GM19463 (cell line): Measurements from ENCODE around the gene HSPB7.
"Not testable (repeated sequence)": the region's sequence is repeated elsewhere in the genome, so short reads cannot be mapped to it uniquely, and the experiment has no call there.

ENCODE experiments used
- ATAC-seq: cut with Tn5 transposase; IDR thresholded peaks from one replicate; pipeline ENCODE4 v1.9.1; 2021; ENCODE audit warnings: mild to moderate bottlenecking, moderate library complexity; ENCODE audit not compliant: unreplicated experiment

The HSPB7 gene

DNA sequence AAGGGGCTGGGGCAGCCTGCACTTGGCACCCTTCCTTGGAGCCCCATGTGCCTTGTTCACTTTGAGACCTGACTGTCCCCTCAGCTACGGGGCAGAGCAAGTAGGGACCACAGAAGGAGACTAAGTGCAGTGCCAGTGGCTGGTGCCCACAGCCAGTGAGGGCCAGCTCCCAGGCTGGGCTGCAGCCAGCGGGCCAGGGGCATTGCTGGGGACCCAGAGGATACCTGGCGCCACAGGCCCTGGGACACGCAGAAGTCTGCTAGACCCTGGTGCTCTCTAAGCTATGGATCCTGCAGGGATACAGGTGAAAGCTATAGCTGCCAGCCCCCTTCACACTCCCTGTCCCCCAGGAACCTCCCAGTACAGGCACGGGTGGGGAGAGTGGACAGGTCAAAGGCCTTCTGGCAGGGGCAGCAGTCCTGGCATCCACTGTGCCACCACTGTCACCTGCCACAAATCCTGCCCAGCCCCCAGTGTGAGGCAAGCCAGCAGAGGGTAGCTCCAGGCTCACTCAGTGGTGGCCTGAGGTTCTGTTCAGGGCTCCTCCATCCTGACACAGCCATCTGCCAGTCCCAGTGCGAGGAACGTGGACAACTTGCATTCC lies 5.3 kb upstream of the HSPB7 start:
- ATAC-seq, result no peak

DNA sequence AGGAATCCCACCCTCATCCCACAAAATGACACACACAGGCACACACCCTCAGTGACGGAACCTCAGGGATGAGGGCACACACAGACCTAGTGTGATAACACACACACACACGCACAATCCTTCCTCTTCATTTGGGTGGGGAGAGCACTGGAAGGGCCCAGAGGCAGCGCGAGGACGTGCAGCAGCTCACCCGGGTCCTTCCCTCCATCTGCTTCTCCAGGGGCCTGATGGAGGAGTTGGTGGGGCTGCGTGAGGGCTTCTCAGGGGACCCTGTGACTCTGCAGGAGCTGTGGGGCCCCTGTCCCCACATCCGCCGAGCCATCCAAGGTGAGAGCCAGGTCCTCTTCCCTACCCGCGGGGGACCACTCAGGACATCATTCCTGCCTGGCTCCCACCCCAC lies 4.5 kb upstream of the HSPB7 start:
- no peak for ATAC-seq

DNA sequence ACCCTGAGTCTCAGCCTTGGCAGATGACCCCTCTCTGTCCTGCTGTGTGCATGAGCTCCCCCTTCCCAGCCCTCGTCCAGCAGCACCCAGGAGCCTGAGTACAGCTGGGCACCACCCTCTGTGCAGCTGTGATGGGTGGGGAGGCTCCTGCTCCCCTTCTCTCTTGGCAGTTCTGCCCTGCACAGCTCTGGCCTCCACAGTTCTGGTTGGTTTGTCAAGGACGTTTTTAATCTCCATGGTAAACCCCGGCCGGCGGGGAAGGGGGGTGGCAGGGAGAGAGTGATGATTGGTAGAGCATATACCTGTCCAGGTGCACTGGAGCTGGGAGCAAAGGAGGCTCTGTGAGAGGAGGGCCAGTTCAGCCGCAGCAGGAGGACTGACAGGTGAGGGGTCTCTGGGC lies 3.8 kb upstream of the HSPB7 start, which contains the start of gene CLCNKA:
TSS of gene CLCNKA (plus strand) at position 356 of the 400 bp plus-strand sequence. CDS start 584 bp downstream, outside the sequence.
- ATAC-seq, result no peak

DNA sequence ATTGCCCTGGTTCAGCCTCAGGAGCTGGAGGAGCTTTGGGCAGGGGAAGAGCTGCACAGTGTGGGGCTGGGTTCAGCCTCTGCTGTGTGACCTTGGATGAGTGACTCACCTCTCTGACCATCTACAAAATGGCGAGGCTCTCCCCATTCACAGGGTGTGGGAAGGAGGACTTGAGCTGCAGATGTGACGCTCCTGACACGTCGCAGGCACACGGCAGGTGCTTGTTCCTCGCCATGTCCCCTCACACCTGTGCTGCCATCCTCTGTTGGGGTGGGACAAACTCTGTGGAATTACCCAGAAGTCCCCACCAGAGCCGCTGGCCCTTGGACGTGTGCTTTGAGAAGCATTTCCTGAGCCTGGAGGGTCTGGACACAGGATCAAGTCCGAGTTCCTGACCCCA lies 3.0 kb upstream of the HSPB7 start:
- ATAC-seq, result not testable (repeated sequence)

DNA sequence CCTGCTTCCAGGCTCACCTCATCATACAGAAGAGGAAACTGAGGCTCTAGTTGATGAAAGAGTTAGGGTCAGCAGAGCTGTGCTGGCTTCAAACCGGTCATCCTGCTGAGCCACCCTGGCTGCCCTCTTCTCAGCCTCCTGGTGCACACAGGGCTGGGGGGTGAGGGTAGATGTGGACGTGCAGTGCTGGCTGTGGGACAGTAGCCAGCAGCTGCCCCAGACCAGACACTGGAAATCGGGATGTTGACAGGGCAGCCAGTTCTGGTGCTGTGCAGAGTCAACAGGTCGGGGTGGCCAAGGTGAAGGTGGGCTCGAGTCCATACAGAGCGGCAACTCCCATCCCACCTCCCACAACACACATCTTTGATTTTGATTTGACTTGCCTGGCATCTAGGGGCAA lies 2.5 kb upstream of the HSPB7 start:
- ATAC-seq, result no peak

DNA sequence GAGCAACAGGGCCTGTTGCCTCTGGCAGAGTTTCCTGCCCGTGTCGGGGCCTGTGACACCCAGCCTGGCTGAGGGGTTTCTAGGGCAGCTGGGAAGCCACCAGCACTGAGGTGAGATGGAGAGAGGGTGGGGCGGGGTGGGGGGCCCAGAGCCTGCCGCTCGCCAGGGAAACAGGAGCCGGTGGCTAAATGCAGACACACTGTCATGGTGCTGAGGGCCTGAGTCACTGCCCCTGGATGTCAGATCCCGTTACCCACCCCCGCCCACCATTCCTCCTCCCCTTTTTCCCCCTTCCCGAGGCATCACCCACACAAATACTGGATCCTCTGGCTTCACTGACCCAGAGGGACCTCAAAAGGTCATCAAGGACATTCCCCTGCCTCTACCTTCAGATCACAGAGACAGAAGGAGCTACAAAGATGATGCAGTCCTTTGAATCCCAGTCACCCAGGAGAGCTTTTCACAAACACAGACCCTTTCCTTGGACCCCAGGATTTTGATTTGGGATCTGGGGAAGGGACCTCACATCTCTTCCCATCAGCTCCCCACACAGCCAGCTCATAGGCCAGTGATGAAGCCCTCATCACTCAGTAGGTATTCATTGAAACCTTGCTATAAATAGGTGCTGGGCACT lies 1.9 kb upstream of the HSPB7 start:
- no peak for ATAC-seq

DNA sequence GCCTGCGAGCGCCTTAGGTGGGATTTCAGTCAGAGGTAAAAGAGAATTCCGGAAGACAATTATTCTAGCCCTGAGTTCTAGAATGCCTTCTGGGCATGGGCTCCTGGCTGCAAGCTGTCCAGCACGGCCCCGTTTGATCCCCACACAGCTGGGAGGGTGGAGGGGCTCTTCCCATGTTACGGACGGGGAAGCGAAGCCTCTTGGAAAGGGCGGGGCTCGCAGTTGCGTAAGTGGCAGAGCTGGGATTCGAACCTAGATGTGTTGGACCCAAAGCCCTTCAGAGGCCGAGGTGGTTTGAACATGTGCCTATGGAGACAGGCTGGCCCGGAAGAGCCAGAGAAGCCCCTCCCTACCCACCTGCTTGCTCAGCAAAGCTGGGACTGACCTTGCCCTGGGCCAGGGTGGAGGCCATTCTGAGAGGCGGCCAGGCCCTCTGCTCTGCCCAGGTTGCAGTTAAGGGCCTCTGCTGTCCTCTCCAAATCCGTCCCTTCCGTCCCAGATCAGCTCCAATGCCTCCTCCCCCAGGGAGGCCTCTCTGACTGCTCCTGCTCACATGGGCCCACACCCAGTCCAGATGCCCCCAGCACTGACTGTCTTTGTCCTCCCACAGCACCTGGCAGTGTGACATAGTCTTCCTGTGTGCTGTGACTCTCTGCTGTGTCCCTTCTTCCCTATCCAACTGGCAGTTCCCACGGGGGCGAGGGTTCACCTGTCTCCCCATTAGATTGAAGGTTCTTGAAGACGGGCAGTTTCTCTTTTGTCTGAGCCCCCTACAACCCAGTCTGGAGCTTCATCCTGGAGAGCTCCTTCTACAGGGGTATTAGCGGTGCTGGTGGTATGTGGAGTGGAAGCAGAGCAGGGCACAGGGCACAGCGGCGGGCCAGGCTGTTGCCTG lies 1.2 kb upstream of the HSPB7 start:
- no peak for ATAC-seq

DNA sequence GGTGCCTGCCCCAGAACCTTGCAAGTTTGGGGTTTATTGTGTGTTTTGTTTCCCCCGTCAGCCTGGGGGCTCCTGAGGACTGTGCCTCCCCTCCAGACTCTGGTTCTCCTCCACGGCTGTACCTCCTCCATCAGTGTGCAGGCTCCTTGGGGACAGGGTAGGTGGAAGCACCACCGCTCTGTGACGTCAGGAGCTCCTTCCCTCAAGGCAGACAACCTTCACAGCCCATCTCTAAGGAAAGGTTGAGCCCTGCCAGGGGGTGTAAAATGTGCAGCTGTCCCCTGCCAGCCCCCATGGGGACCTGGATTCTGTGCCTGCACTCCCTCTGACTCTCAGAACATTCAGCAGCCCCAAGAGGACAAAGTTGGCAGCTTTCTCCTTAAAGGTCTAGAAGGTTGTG lies 465 bp upstream of the HSPB7 start:
- ATAC-seq, result no peak

DNA sequence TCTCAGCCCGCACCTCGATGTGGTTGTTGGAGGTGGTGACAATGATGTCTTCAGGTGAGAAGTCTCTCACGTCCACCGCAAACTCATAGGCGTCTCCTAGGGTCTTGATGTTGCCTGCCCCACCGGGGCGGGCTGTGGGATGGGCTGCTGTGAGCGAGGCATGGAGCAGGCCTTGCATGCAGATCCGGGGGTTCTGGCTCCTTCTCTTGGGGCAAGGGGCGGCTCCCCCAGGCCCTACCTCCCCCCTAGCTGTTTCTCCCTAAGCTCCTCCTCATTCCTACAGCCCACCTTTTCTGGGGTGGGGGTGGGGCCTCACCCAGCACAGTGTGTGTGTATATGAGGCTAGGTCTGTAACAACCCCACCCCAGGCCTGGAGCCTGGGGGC lies 775 bp downstream of the HSPB7 start:
- ATAC-seq, result no peak

DNA sequence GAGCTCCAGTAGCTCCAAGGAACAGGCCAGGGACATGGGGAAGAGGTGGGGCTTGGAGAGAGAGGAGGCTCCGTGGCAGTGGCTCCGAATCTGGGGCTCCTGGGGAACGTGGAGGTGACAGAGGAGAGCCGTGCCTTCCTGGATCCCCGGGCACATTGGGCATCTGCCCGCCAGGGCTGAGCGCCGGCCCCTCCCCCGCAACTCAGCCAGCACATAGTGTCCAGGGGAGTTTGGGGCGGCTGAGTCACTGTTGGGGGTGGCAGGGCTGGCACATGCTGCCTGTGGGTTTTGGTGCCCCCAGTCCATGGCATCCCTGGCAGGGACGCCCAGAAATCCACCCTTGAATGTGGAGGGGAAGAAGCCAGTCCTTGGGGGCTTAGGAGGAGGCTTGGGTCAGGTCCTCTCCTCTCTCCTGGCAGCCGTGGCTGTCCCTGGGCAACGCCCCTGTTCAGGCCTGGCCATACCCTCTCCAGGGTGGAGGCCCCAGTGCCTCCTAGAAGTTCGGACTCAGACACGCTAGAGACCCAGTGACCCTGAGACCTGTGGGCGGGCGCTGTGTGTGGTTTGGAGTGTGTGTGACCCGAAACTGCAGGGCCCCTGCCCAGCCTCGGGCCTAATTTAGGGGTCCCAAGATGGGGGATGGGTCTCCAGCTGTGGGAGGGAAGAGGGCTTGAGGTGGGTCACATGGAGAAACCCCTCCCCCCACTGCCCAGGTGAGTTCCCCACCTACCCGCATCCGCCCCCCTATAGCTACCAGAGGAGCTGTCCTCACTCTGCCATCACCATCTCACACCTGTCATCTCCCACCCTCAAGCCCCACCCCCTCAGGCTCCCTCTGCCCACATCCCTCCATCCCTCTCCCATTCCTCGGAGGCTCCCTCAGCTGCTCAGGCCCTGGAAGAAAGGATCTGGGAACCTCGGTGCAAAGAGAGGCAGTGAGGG lies 1.6 kb downstream of the HSPB7 start:
- ATAC-seq, result no peak

DNA sequence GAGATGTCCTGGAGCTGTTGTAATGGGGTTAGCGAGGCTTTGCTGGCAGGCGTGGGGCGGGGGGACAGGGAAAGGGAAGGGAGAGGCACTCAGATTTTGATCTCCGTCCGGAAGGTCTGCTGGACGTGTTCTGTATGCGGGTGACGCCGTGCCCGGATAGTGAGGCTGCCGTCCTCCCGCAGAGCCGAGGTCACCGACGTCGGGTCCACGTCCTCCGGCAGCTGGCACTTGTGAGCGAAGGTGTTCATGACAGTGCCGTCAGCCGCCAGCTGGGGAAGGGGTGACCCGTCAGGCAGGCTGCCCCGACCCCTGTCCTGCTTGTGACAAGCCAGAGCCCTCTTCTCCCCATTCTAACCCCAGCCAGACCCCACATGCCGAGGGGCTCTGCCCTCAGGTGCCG lies 2.4 kb downstream of the HSPB7 start:
- no peak for ATAC-seq

DNA sequence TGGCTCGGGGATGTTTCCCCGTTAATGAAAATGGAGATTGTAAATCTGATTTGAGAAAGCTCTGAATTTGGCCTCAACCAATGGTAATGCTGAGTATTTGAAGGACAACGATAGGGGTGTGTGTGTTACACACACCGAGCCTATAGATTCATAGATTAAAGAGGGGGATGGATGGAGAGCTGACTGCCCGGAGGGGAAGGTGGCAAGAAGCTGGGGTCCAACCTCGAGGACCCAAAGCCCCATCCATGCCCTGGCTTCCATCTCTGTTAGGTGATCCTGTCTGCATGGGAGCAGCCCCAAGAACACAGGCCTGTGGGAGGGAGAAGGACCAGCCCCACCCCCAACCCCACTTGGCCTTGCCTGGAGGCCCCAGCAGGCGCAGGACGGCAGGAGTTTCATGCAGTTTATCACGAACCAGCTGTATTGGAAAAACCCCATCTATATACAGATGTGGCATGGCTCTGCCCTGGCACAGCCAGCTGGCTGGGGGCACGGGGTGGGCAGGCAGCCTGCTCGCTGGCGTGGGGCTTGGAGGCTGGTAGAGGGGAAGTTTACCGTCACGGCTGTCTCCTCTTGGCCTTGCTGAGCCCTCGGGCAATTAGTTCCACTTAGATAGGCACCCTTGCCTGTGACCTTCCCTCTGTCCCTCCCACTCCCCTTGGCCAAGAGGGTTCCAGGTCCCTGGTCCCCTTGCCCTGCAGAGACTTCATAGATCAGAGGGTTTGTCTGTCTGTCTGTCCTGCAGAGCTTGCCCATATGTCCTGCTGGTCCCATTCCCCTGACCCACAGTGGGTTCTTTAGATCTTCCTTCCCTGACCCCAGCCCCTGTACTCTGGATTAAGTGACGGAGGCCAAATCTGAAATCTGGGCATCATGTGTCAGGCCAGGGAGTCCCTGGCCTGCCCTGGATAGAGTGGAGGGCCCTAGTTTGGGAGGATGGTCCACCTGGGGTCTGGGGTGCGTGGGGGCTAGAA lies 3.0 kb downstream of the HSPB7 start:
- no peak for ATAC-seq

DNA sequence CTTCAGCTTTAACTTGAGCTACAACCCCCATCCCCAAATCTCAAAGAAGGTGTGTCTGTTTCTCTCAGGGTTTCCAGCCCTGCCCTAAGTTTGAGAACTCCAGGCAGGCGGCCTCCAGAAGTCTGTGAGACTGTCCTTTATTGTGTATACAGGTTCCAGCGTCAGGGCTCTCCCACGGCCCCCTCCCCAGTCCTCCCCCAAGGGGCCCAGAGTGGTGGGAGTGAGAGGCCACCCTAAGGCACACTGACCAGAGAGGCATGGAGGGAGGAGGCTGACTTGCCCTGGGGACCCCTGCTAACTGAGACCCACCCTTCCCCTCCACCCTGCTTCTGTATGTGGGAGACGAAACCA lies 4.0 kb downstream of the HSPB7 start:
- ATAC-seq, result no peak

DNA sequence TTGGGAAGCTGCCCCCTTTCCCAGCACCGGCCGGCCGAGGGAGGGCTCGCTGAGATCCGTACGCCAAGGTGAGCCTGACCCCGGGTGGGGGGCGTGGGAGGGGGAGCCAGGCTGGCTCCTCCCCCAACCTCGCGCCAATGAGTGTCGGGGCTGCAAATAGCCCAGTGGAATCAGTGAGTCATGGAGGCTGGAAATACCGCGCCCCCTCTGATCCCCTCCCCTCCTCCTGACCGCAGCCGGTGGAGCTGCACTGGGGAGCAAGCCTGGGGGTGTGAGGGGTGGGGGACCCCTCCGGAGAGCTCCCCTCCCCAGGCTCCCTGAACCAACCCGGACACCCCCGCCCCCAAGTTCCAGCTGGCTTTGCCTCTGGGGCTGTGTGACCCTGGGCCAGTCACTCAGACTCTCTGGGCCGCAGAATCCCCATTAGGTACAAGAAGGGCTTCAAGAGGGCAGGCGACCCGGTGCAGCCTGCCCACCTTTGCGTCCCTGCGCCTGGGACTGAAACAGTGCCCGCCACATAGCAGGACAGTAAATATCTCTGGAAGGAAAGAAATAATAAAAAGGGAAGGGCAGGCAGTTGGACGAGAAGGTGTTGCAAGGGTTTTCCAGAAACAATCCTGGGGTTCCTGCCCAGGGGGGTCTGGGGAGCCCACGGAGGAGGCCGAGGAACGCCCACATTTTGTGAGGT lies 4.5 kb downstream of the HSPB7 start:
- peak; percentile 48 for ATAC-seq

DNA sequence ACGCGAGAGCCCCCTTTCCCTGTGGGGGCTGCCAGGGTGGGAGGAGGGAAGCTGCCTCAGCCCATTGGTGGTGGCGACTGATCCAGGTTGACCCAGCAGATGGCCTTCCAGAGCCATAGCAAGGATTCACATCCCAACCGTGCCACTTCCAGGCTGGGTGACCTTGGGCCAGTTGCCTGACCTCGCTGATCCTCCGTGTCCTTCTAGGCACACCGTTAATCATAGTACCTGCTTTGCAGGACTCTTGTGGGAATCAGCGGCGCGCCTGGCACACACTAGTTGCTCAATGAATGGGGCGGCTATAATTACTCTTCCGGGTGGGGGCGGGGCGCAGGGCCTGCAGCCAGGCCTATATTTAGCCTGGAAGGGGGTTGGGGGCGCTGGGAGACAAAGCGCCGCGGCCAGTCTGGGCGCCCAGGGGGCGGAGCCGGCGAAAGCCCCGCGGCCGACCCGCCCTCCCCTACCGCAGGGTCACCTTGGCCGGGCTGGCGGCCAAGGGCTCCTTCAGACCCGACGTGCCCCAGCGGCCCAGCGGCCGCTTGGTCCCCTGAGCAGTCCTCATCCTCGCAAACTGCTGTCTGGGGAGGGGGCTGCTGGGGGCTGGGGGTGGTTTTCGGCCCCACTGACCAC lies 5.1 kb downstream of the HSPB7 start:
- peak; percentile 36 for ATAC-seq

DNA sequence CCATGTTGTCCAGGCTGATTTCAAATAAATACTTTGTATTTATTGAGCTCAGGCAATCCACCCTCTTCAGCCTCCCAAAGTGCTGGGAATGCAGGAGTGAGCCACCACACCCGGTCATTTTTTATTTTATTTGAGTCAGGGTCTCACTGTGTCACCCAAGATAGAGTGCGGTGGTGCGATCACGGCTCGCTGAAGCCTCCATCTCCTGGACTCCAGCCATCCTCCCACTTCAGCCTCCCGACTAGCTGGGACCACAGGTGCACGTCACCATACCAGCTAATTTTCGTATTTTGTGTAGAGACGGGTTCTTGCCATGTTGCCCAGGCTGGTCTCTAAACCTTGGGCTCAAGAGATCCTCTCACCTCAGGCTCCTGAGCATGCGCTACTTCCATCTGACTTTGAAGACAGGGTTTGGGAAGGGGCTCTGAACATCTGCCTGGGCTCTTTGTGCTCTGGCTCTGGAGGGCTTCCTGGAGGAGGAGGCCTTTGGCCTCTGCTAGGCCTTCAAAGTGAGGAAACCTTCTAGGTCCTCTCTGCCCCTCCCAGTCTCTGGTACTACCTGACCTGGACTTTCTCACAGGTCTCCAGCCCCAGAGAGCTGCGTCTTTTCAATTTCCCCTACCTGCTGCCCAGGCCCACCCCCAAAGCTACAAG lies 5.8 kb downstream of the HSPB7 start:
- ATAC-seq, result no peak

DNA sequence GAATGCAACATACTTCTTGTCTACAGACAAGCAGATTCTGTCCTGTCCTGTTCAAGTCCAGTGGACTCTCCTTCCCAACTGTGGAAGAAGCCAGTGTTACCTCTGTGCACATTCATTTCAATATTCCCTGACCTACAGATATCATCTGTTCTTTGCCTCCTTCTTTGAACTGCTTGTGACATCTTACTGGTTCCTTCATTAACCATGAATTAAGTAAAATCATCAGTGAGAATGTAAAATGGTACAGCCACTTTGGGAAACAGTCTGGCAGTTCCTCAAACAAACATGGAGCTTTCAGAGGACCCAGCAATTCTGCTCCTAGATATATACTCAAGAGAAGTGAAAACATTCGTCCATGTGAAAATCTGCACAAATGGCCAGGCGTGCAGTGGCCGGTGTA lies 7.0 kb downstream of the HSPB7 start:
- no peak for ATAC-seq

DNA sequence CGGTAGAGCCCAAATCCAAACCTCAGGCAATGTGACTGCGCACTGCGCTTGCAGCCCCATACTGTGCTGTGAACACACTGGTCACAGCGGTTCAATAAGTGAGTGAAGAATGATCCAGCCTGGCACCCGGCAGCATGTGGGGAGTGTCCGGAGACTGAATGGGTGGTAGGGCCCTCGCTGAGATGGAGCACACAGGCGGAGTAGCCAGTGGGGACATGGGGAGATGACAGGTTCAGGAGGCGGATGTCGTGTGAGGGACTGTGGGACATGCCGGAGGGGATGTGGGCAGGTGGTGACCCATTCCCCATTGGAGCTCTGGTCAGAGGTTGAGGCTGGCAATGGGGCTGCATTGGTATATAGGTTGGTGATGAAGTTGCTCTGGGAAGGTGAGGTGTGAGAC lies 8.2 kb downstream of the HSPB7 start:
- ATAC-seq, result no peak
